ENCODE measurements around the gene PLCL1.
A peak's percentile ranks its signal among the peaks of the same experiment; 100 is the strongest.
"Not testable (repeated sequence)": the region's sequence is repeated elsewhere in the genome, so short reads cannot be mapped to it uniquely, and the experiment has no call there.

The PLCL1 gene

DNA sequence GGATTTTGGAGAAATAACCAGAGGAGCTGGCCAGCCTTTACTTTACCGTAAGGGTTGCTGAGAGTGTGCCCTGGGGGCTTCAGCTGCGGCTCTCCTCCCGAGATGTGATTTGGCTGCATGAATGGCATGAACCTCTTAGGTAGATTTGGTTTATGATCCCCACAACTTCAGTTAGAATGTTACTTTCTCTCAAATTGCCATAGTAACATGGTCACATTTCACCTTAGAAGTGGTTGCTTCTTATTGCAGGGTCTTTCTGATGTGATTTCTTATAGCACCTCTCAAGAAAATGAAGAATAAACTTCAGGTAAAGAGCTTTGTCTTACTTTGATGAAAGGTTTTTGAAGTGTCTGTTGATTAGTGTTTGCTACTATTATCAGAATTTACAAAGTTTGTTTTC is 5.6 kb downstream of the PLCL1 start:
- DNase-seq (ENCODE audit: low spot score), result no peak

DNA sequence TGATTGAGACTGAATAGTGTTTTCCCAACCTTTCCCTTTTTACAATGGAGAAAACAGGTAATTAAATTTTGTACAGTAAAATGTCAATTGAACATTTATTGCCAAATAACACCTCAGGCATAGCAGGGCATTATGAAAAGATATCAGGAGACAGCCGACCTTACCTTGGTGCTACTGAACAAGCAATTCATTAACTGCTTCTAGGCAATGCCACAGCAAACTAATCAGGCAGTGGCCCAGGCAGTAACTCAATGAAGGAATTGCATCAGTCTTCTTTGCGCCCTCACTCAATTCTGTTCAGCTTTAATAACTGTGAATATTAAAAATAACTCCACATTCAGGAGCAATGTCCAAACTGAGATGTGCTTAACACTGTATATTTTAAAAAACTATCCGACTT is 6.1 kb downstream of the PLCL1 start:
- no peak for DNase-seq (ENCODE audit: low spot score)

DNA sequence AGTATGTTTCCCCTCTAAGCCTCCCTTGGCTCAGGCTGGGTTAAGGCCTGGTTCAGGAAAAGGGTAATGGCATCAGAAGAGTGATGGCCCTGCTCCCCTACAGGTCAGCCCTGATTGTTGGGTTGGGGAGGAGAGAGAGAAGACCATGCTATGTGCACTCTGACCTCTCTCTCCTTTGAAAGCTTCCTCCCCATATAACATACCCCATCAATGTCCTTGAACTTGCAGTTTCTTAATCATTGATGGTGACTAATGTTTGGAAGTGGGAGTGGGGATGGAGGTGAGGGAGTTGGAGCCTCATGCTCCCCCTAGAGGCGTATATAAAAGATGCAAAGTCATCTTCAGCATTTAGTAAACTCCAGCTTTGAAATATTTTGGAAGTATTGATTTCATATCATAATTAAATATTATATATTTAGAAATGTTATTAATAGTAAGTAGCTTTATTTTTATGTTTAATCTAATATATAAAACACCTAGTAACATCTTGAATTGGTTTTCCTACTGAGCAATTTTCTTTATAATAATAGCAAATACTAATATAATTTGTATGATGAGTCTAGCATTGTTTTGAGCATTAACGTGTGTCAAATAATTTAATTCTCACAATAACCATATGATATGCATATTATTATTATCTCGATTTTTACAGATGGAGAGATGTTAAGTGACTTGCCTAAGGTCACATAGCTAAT is 8.8 kb downstream of the PLCL1 start:
- no peak for DNase-seq (ENCODE audit: low spot score)

DNA sequence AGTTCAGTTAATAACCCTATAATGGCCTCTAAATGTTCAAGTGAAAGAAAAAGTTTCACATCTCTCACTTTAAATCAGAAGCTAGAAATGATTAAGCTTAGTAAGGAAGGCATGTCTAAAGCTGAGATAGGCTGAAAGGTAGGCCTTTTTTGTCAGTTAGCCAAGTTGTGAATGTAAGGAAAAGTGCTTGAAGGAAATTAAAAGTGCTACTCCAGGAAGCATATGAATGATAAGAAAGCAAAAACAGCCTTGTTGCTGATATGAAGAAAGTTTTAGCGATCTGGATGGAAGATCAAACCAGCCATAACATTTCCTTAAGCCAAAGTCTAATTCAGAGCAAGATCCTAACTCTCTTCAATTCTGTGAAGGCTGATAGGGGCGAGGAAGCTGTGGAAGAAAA is 10.1 kb downstream of the PLCL1 start:
- no peak for DNase-seq (ENCODE audit: low spot score)

DNA sequence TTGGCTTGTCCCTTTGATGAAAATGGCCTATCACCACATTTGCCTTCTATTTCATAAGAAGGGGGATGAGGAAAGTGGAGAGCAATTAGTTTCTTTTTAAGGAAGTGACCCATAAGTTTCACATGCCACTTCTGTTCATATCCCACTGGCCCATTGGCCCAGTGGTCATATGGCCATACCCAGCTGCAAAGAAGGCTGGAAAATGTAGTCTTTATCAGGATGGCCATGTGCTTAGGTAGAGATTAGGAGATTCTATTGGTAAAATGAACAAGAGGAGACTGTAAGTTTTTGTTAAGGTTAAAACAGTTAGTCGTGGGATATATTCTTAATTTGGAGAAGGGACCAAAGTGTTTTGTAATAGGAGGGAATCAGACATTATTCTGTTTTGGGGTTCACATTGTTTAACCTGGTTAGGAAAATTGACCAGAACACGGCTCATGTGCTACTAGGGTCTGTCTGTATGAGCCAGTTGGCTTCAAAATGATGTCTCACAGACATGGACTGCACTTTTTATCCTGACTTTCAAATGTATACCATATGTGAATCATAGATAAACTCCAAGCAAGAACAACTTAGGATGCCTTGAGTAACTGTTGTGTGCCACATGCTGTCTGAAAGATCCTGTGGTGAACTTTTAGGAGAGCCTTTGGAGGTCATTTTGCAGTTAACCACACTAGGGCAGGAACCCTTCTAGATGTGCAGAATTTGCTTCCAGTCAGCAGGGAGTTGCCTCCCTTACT is 17.3 kb downstream of the PLCL1 start:
- no peak for DNase-seq (ENCODE audit: low spot score)

DNA sequence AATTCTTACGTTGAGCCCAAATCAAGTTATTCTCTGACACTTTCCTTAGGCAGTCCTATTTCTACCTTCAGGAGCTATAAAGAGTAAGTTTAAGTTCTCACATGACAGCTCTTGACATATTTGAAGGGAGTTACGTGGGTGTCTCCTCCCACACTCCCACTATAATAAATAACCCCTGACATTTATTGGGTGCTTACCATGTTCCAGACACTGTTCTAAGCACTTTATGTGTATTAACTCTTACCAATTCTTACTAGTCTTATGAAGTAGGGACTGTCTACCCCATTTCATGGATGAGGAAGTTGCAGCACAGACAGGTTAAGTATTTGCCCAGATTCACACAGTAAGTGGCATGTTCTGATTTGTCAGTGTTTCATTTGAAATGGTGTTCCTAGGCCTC is 17.9 kb downstream of the PLCL1 start:
- no peak for DNase-seq (ENCODE audit: low spot score)

DNA sequence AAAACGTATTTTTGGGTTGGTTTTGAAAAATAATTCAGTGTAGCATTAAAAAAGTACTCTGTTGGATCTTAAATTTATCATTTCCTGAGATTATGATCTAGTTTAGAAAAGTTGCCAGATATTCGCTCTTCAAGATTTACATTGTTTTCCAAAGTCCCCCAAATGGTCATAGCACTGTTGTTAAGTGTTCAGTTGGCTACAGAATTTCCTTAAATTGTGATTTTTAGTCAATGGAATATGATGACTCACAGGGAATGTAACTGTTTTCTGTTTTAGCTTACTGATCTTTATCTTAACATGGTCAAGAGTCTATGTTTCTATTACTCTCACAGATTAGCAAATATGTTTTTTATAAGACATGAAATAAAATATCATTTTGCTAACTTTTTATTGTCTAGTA is 23.2 kb downstream of the PLCL1 start:
- no peak for DNase-seq (ENCODE audit: low spot score)

DNA sequence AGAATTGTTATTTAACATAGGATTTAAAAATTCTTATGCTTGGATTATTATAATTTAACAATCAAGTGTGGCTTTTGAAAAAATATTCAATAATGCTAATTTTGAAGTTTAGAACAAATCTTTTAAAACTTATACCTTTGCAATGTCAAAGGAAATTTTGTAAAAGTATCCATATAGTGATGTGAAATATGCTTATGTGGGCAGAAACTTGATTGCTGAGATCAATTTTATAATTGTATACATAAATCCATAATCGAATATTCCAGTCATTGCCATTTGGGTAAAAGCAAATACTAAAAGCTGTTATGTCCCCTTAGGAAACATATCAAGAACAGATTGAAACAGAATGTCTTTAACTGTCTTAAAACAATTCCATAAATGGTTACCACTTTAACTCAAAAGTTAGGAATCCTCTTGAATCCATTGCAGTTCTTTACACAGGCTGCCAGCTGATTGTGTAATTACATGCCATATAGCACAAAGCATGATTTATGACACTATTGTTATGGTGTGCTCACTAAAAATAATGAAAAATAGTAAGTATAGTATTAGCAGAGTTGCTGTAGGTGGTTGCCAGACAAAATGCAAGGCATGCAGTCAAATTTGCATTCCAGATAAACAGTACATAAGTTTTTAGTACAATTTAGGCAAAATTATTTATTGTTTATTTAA is 24.2 kb downstream of the PLCL1 start:
- DNase-seq (ENCODE audit: low spot score), result no peak

DNA sequence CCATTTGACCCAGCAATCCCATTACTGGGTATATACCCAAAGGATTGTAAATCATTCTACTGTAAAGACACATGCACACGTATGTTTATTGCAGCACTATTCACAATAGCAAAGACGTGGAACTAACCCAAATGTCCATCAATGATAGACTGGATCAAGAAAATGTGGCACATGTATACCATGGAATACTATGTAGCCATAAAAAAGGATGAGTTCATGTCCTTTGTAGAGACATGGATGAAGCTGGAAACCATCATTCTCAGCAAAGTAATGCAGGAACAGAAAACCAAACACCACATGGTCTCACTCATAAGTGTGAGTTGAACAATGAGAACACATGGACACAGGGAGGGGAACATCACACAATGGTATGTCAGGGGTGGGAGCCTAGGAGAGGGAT is 30.4 kb downstream of the PLCL1 start:
- not testable (repeated sequence) for DNase-seq (ENCODE audit: low spot score)

DNA sequence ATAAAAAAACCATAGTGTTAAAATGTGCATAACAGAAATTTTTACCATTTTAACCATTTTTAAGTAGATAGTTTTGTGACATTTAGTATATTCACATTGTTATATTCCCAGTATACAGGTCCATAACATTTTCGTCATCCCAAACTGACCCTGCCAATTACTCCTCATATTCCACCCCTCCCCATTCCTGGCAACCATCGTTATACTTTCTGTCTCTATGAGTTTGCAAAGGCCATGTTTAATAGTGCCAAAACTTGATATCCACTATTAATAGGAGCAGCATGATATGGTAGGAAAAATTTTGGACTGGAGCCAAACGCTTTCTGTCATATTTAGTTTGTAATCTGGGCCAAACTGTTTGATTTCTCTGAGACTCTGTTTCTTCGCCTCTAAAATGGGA is 30.9 kb downstream of the PLCL1 start:
- DNase-seq (ENCODE audit: low spot score), result no peak

DNA sequence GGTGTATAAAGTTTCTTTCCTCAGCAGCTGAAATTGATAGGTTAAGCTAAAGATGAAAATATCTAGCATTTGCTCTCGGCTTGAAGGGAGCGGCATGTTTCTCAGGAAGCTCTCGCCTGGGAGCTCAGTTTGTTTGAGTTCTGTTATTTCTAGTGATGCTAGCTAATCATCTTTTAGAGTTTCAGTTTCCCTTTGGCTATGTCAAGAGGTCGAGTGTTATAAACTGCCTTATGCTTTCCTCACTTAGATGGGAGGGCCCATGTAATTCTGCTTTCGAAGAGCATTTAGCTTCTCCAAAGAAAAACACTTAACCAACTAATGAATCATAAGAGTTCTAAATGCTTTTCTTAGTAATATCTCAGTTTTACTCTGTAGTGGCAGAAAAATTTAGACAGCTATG is 33.6 kb downstream of the PLCL1 start:
- DNase-seq (ENCODE audit: low spot score), result peak; percentile 39

DNA sequence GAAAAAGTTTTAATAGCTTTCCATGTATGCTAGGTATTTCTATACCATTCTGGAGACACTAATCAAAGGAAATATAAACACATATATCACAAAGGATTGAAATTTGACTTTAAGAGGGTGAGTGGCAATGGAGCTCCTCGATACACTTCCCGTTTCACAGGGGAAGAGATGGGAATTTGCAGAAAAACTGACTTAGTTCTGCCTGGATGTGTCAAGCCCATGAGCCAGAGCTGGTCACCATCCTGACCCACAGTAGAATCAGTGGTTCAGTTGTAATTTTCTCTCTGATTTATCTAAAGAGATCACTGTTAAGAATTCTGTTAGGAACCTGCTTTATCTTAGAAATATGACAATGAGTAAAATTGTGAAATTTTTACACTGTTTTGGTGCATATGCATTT is 34.2 kb downstream of the PLCL1 start:
- DNase-seq (ENCODE audit: low spot score), result no peak

DNA sequence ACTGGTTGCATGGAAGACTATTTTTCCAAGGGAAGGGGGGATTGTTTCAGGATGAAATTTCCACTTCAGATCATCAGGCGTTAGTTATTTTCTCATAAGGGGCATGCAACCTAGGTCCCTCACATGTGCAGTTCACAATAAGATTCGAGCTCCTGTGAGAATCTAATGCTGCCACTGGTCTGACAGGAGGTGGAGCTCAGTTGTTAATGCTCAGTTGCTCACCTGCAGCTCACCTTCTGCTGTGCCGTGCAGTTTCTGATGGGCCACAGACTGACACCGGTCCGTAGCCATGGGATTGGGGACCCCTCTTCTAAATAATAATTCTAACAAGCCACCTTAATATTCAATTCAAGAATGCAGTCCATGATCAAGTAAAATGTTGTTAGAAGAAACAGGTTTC is 34.9 kb downstream of the PLCL1 start:
- no peak for DNase-seq (ENCODE audit: low spot score)

DNA sequence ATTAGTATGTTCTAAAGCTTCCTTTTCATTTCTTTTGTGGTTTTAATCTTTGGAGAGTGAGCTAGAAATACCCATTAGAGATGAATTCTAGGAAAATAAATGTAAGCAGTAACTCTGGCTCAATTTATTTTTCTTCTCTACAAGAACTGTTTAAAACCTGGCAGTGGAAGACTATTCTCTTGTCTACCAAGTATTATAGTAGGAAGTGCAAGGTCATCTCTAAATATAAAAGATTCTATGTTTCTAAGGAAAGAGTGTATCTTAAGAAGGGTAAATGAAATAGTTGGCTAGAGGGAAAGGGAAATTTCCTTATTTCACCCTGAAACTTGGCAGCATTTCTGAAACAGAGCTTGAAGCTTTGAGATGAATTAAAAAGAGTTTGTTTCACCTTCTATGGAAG is 35.5 kb downstream of the PLCL1 start:
- no peak for DNase-seq (ENCODE audit: low spot score)

DNA sequence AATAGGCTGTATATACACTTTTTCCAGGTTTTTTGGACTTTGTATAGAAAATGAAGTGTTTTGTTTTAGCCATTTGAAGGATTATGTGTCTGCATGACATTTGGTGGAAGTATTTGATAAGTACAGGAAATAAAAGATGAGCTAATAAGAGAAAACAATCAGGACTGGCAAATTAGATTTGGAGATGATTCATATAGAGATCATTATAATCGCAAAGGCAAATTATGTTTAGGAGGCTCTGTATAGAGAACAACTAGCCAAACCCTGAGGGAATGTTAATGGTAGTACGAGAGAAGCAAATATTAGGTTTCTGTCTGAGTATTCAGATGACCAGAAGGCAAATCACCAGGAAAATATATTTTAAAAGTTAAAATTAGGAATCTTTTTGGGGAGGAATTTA is 41.7 kb downstream of the PLCL1 start:
- DNase-seq (ENCODE audit: low spot score), result no peak

DNA sequence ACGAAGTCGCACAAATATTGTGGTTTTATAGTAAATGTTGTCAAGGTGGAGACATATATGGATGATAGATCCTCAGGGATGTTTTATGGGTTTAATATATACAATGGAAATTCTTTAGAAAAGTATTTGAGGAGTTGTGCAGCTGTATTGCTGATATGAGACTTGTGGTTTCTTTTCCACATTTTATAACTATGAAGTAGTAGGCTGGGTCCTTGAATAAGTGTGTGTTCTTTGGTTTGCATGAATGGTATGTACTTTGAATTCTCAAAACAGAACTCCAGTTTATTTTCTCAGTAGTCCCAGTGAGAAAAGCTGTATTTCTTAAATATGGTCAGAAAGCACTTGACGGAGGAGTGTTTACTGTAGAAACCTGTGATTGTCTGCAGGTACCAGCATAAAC is 42.4 kb downstream of the PLCL1 start:
- DNase-seq (ENCODE audit: low spot score), result no peak

DNA sequence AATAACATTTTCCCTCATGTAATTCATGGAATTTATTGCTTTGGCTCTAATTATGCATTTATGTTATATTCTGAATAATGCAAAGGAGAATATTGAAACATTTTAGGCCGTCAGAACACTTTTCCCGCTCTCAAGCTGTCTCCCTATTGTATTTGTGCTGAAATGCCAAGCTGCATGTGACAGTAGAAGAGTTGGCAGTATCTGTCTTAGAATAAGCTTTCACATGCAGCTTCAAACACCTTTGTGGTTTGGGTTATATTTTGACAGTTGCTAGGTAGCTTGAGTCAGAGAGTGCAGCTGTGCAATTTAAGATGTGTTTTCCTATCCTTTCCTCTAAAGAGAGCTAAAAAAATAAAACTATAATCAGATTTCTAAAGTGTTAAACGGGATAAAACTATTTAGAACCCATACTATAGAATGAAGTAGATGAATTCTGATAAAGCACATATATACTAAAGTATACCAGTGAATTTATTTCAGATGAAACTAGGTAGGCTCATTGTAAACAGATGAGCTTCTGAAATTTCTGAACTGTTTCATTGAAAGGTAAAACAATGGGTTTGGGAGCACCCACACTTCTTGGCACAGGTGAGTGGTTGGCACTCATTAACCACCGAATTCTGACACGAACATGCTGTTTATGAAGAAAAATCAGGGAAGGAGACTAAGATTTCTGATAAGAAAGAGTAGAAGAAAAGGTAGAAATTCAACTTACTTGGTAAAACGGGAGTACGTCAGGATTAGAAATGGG is 43.4 kb downstream of the PLCL1 start:
- DNase-seq (ENCODE audit: low spot score), result no peak

DNA sequence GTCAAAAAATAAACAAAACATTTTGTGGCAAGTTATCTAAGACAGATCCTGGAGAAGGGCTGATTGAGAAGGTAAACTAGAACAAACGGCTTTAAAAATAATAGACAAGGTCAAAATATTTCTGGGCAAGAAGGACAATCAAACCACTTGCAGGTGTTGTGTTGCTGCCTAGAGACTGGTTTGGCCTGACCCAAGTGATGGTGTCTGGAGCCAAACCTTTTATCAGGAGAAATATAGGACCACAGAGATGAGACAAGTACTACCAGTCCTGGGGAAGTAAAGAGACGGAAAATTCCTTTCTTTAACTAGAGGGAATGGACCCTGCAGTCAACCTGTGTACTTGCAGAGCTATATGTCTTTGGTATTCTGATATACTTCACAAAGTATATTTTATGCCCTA is 44.2 kb downstream of the PLCL1 start:
- no peak for DNase-seq (ENCODE audit: low spot score)

DNA sequence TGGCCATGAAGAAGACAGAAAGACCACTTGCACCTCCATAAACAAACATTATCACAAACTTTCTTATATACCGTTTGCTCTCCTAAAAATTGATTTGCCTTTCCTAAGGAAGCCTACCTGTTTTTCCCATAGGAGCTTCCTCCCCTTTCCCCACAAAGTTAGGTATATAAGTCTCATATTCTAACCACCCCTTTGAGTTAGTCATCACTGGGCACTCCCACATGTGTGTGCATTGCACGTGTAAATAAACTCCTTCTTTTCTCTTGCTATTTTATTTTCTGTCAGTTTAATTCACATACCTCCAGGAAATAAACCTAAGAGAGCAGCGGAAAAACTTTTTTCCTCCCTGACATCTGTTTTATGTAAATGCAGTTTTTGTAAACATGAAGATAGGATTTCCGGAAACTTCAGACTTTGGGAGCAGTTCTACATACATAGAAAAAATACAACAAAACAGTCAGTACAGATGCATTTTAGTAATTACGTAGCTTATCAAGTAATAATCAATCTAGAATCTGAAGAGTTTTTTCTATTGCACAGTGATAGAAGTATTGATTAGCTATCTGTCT is 46.6 kb downstream of the PLCL1 start:
- no peak for DNase-seq (ENCODE audit: low spot score)

DNA sequence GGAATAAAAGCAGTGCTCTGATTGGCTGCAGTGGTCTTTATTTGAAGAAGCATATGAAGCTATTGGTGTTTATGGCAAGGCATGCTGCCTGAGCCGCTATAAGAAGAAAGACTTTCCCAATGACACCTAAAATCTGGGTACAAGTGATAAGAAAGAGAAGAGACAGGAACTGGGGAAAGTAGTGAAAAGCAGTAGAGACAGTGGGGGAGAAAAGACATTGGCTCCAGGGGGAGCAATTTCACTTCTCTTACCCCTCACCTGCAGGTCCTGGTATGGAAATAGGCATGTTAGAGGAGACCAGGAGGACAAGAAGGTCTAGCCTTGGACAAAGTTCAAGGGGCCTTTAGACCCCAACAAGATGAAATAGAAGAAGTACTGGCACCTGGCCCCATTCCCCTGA is 47.1 kb downstream of the PLCL1 start:
- DNase-seq (ENCODE audit: low spot score), result no peak

DNA sequence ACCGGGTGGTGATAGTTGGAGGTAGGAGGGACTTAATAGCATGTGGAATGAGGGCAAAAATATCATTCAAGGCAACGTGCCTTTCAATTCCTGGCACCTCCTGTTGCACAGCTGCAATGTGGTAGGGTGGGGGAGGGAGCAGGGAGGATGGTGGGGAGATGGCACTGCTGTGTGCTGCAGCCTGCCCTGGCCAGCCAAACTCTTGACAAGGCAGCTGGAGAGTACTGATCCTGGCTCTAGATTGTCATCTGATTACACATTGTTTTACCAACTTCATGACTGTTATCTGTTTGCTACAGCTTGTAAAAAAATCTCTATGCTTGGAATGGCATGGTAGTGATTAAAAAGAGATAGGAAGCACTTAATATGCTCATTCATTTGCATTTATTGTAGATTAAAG is 47.7 kb downstream of the PLCL1 start:
- peak; percentile 94 for DNase-seq (ENCODE audit: low spot score)

DNA sequence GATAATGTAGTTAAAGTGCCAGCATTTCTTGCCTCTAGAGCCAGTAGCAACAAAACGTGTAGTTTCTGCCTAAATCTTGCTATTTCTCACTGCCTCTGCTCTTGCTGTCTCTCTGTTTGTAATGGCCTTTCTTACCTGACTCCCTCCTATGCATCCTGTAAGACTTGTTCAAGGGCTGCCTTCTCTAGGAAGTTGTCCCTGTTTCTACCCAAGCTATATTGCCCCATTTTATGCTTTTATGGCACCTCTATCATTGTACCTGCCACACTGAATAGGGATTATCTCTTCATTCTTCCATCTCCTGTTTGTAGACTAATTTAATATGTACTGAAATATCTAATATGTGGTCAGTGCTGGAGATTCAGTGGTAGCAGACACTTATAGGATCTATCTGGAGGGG is 49.2 kb downstream of the PLCL1 start:
- no peak for DNase-seq (ENCODE audit: low spot score)
